IMR-90 (cell line): ENCODE results near the gene VSIG10L2.

ENCODE experiments used
- BHLHE40 ChIP-seq: fragments of 150-350 bp; IDR thresholded peaks from 2 replicates; pipeline ENCODE4 v1.6.1; 2016; ENCODE audit warnings: mild to moderate bottlenecking, low read depth, low read length
- CHD1 ChIP-seq: IDR thresholded peaks from 2 replicates; pipeline ENCODE4 v1.6.1; 2012; ENCODE audit warnings: low read depth, low read length, improper control_type of control experiment
- CTCF ChIP-seq: conservative IDR thresholded peaks from 2 replicates; pipeline ENCODE4 v1.5.1; 2012; ENCODE audit warnings: mild to moderate bottlenecking, low read depth, low read length, improper control_type of control experiment
- FOS ChIP-seq: fragments of 150-350 bp; IDR thresholded peaks from 2 replicates; pipeline ENCODE4 v1.6.1; 2016; ENCODE audit warnings: low read depth, low read length
- MAFK ChIP-seq: IDR thresholded peaks from 2 replicates; pipeline ENCODE4 v1.6.1; 2012; ENCODE audit warnings: low read depth, low read length, improper control_type of control experiment
- MXI1 ChIP-seq: IDR thresholded peaks from 2 replicates; pipeline ENCODE4 v1.6.1; 2012; ENCODE audit warnings: low read depth, mild to moderate bottlenecking, low read length, moderate library complexity, borderline replicate concordance
- POLR2A ChIP-seq: IDR thresholded peaks from 2 replicates; pipeline ENCODE4 v1.6.1; 2012; ENCODE audit warnings: mild to moderate bottlenecking, low read depth, low read length
- RAD21 ChIP-seq: IDR thresholded peaks from 2 replicates; pipeline ENCODE4 v1.6.1; 2012; ENCODE audit warnings: low read length, improper control_type of control experiment
- RFX5 ChIP-seq: IDR thresholded peaks from 2 replicates; pipeline ENCODE4 v1.8.0; 2012; ENCODE audit warnings: low read depth, mild to moderate bottlenecking, low read length, moderate library complexity
- SMC3 ChIP-seq: fragments of 150-350 bp; IDR thresholded peaks from 2 replicates; pipeline ENCODE4 v1.6.1; 2016; ENCODE audit warnings: low read depth, mild to moderate bottlenecking, antibody characterized with exemption, low read length, moderate library complexity
- TF ChIP-seq, protein P1 (sequence below): fragments of 150-350 bp; IDR thresholded peaks from 2 replicates; pipeline ENCODE4 v1.6.1; 2016; ENCODE audit warnings: low read depth, mild to moderate bottlenecking, low read length, moderate library complexity, borderline replicate concordance

GRCh38 chr11:125967515-125967914, 21.7 kb downstream of the VSIG10L2 start:
- TF ChIP-seq CTCF (no peak), SMC3 (no peak), RFX5 (no peak), MAFK (no peak), FOS (no peak), POLR2A (no peak), MXI1 (no peak), CHD1 (no peak), BHLHE40 (no peak), RAD21 (no peak)
- TF ChIP-seq, protein P1, sequence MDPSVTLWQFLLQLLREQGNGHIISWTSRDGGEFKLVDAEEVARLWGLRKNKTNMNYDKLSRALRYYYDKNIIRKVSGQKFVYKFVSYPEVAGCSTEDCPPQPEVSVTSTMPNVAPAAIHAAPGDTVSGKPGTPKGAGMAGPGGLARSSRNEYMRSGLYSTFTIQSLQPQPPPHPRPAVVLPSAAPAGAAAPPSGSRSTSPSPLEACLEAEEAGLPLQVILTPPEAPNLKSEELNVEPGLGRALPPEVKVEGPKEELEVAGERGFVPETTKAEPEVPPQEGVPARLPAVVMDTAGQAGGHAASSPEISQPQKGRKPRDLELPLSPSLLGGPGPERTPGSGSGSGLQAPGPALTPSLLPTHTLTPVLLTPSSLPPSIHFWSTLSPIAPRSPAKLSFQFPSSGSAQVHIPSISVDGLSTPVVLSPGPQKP, result no peak
